Brain microvascular endothelial cell (primary cell): ENCODE data around the gene GSTM5.
"Not testable (repeated sequence)": the region's sequence is repeated elsewhere in the genome, so short reads cannot be mapped to it uniquely, and the experiment has no call there.

Experiments used
- DNase-seq: peaks from one replicate; pipeline ENCODE4 v3.0.0-alpha.2; 2020
- H3K27ac ChIP-seq: fragments of 250-450 bp; sonication (Bioruptor Pico); 2 replicates; pipeline ENCODE4 v1.5.1; 2020; ENCODE audit warnings: mild to moderate bottlenecking, moderate library complexity
- H3K27me3 ChIP-seq: fragments of 250-450 bp; sonication (Bioruptor Pico); replicated peaks from 2 replicates; pipeline ENCODE4 v1.5.1; 2020; ENCODE audit warnings: mild to moderate bottlenecking
- H3K36me3 ChIP-seq: fragments of 250-450 bp; sonication (Bioruptor Pico); replicated peaks from 2 replicates; pipeline ENCODE4 v1.5.1; 2020; ENCODE audit warnings: mild to moderate bottlenecking
- H3K4me3 ChIP-seq: 2 replicates; pipeline ENCODE4 v1.5.1; 2011; ENCODE audit warnings: low read depth, mild to moderate bottlenecking, control low read depth, low read length, moderate library complexity
- in situ Hi-C: cut with HindIII; loops from 2 replicates; pipeline ENCODE4 v1.10.0; 2017; ENCODE audit warnings: low sequenced_read_pairs, low pct_ligation_motif_present
- TF ChIP-seq, protein P1 (sequence below): IDR thresholded peaks from 2 replicates; pipeline ENCODE4 v1.5.1; 2011; ENCODE audit warnings: low read depth, mild to moderate bottlenecking, moderate library complexity, low read length, control low read depth, inconsistent platforms; ENCODE audit errors: missing control alignments

The GSTM5 gene

GRCh38 chr1:109711593-109712320 lies at the start of gene GSTM5:
TSS of gene GSTM5 (plus strand) at chr1:109712251. CDS start at chr1:109712313, 62 bp downstream.
- H3K27ac ChIP-seq, in situ Hi-C loops, DNase-seq, H3K36me3 ChIP-seq, H3K27me3 ChIP-seq: not testable (repeated sequence)
- H3K4me3 ChIP-seq, result peak within 1 kb of the TSS; percentile 40

- no peak overlapping the region for H3K27ac ChIP-seq
- H3K27me3 ChIP-seq, result no peaks in the 10 kb centered on the region
- no peak for DNase-seq
- no peaks in the 10 kb centered on the region for H3K36me3 ChIP-seq
- TF ChIP-seq, protein P1, sequence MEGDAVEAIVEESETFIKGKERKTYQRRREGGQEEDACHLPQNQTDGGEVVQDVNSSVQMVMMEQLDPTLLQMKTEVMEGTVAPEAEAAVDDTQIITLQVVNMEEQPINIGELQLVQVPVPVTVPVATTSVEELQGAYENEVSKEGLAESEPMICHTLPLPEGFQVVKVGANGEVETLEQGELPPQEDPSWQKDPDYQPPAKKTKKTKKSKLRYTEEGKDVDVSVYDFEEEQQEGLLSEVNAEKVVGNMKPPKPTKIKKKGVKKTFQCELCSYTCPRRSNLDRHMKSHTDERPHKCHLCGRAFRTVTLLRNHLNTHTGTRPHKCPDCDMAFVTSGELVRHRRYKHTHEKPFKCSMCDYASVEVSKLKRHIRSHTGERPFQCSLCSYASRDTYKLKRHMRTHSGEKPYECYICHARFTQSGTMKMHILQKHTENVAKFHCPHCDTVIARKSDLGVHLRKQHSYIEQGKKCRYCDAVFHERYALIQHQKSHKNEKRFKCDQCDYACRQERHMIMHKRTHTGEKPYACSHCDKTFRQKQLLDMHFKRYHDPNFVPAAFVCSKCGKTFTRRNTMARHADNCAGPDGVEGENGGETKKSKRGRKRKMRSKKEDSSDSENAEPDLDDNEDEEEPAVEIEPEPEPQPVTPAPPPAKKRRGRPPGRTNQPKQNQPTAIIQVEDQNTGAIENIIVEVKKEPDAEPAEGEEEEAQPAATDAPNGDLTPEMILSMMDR, result no peak
- H3K4me3 ChIP-seq, result no peak overlapping the region
- in situ Hi-C loops, result no loop called here
Measured at GRCh38 chr1:109664671-109665070, 47.4 kb upstream of the GSTM5 start.

DNA sequence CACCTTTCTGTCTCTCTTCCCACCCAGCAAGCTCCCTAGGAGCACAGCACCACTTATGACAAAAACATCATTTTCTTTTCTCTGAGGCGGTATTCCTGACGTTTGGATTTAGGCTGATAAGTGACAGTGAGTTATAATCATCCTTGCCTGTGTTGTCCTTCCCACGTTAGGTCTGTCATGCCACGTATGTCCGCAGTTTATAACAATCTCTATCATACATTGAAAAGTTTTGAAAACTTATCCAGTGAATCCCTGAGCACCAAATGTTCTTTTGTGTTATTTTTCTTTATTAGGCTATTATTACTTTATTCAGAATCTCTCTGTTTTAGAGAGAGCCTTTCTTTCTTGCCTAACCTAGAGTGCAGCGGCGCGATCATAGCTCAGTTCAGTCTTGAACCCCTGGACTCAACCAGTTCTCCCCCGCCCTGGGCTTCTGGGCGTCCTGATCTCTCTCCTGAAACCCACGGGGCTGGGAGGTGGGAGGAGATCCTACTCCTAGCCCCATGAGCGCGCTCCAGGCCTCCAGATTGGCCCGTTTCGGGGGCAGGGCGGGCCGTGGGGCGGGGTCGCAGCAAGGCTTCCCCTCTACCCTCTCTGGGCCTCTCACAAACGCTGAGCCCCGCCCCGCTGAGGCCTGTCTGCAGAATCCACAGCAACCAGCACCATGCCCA lies 44.5 kb upstream of the GSTM5 start, which contains the start of gene GSTM2:
Gene GSTM2, plus strand, starts transcription at position 606 of the 671 bp plus-strand sequence. Its CDS starts 59 bp downstream, at position 665.
- no peaks in the 10 kb centered on the region for H3K36me3 ChIP-seq
- peak within 1 kb of the TSS; percentile 55 for H3K4me3 ChIP-seq
- in situ Hi-C loops, result no loop called here
- DNase-seq, result peak; percentile 81
- H3K27me3 ChIP-seq, result no peaks in the 10 kb centered on the region
- H3K27ac ChIP-seq, result no peak within 1 kb of the TSS
- TF ChIP-seq, protein P1, result no peak

DNA sequence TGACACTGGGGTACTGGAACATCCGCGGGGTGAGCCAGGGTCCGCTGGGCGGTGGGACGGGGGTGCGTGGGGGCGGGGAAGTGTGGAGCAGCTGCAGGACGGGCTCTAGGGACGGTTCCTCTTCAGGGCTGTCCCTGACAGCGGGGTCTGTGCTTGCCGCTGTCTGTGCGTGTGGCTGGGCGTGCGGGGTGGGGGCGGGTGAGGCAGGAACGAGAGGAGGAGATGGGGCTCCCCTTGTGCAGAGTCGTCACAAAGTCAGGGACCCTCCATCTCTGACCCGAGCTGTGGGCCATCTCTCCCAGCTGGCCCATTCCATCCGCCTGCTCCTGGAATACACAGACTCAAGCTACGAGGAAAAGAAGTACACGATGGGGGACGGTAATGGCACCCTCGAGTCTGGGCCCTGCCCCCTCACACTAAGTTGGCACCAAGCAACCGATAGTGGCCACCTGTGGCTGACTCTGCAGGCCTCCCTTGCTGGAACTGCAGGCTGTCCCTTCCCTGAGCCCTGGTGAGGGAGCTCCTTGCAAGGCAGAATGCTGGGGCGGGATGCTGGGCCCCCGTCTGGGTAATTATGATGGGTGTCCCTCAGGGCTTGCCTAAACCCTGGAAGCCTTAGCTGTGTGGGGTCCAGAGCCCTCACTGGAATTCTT lies 43.8 kb upstream of the GSTM5 start:
- H3K27ac ChIP-seq, result no peak overlapping the region
- in situ Hi-C loops, result no loop called here
- TF ChIP-seq, protein P1, result no peak

DNA sequence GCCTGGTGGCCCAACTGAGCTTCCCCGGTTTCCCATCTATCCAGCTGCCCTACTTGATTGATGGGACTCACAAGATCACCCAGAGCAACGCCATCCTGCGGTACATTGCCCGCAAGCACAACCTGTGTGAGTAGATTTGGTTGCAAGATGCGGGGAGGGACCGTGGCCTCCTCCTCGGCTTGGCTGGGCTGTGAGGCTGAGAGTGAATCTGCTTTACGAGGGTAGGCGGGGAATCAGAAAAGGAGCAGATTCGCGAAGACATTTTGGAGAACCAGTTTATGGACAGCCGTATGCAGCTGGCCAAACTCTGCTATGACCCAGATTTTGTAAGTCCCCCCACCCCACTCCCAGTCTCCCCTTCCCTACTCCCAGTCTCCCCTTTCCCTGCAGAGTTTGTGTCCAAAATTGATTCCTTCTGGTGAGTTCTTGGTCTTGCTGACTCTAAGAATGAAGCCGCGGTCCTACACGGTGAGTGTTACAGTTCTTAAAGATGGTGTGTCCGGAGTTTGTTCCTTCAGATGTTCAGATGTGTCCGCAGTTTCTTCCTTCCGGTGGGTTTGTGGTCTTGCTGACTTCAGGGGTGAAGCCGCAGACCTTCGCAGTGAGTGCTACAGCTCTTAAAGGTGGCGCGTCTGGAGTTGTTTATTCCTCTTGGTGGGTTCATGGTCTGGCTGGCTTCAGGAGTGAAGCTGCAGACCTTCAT lies 42.7 kb upstream of the GSTM5 start:
- no peak overlapping the region for H3K4me3 ChIP-seq
- TF ChIP-seq, protein P1, result no peak
- no peaks in the 10 kb centered on the region for H3K27me3 ChIP-seq
- no peaks in the 10 kb centered on the region for H3K36me3 ChIP-seq
- DNase-seq, result no peak
- in situ Hi-C loops, result no loop called here
- H3K27ac ChIP-seq, result no peak overlapping the region

More for the DNA sequence above, 43.8 kb upstream of the GSTM5 start:
- Histone ChIP-seq H3K4me3 (peak overlapping the region; percentile 55), H3K36me3 (no peaks in the 10 kb centered on the region), H3K27me3 (no peaks in the 10 kb centered on the region)
- DNase-seq, result no peak

DNA sequence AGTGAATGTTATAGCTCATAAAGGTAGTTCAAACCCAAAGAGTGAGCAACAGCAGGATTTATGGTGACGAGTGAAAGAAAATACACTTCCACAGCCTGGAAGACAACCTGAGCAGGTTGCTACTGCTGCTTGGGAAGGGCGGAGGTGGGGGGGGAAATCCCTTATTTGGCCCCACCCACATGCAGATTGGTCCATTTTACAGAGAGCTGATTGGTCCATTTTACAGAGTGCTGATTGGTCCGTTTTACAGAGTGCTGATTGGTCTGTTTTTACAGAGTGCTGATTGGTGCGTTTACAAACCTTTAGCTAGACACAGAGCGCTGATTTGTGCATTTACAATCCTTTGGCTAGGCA lies 42.1 kb upstream of the GSTM5 start:
- H3K36me3 ChIP-seq, H3K4me3 ChIP-seq, H3K27me3 ChIP-seq, H3K27ac ChIP-seq, DNase-seq, in situ Hi-C loops: not testable (repeated sequence)
